HG03469 (cell line): Measurements from ENCODE around the gene CRY2.

Source experiments
- ATAC-seq: cut with Tn5 transposase; IDR thresholded peaks from one replicate; pipeline ENCODE4 v1.9.1; 2021; ENCODE audit warnings: mild to moderate bottlenecking, moderate library complexity, moderate number of reproducible peaks; ENCODE audit not compliant: unreplicated experiment

Gene CRY2

DNA sequence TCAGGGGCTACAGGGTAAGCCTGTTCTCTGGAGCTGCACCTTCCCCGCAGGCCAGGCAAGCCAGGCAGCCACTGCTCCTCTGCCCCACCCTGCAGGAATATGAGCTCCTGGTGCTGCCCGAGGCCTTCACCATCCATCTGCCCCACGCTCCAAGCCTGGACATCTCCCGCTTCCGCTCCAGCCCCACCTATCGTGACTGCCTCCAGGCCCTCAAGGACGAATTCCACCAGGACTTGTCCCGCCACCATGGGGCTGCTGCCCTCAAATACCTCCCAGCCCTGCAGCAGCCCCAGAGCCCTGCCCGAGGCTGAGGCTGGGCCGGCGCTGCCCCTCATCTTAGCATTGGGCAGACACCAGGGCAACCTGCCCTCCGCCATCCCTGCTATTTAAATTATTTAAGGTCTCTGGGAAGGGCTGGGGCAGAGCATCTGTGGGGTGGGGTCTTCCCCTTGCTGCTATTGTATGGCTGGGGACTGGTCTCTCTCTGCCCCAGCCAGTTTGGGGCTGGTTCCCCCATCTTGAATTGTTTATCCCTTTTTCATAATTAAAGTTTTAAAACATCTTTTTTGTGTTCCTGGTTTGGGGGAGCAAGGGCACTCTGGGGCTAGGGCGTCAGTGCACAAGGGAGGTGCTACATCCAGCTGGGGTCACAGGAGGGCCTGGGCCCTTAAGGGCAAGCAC is 81.4 kb downstream of the CRY2 start:
- ATAC-seq, result no peak

DNA sequence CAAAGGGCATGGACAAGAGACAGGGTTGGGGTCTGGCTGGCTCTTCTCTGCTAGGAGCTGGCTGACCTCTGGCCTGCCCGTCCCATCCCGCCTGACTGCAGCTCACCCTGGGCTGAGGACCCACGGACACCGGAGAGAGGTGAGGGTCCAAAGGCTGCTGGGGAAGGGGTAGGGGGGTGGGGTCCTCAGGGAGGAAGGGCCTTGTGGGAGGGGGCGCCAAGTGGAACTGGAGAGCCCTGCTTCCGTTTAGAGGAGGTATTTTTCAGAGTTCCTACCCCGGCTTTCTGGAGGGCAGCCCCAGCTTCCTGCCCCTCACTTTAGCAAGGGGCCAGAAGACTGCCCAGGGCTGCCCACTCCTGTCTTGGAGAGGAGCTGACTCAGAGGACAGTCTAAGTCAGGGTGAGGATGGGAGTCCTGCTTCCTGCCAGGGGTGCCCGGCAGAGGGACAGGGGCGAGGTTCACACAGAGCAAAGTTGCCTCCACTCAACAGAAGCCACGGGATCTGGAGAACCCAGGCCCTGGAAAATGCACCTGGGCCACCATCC is 82.3 kb downstream of the CRY2 start:
- ATAC-seq, result peak; percentile 3

DNA sequence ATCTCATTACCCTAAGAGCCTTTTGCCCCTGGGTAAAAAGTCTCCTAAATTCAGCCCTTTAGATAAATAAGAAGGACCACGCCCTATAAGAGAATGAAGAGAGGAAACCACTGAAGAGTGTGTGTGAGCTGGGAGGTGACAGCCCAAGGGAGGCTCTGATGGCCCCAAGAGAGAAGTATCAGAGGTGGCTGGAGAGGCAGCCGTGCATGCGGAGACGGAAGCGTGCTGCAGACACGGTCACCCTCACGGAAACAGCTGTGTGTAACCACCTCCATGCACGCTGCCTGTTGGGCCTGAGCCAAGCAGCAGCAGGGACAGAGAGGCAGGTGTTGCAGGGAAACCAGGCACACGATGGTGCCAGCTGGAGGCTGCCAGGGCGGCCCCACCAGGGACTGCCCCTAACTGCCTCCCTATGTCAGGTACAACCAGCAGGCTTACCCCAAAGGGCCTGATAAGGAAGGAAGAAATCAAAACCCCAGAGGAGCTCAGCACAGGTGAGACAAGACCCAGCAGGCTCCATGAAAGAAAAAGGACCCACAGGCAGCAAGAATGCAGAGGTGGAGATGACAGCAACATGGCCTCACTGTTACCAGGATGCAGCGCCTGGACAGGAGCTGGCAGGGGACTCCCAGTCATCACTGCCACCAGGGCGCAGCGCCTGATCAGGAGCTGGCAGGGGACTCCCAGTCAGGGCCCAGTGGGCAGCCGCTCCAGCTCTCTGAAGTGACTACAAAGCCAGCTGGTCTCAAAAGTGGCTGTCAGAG is 82.9 kb downstream of the CRY2 start:
- peak; percentile 89 for ATAC-seq

DNA sequence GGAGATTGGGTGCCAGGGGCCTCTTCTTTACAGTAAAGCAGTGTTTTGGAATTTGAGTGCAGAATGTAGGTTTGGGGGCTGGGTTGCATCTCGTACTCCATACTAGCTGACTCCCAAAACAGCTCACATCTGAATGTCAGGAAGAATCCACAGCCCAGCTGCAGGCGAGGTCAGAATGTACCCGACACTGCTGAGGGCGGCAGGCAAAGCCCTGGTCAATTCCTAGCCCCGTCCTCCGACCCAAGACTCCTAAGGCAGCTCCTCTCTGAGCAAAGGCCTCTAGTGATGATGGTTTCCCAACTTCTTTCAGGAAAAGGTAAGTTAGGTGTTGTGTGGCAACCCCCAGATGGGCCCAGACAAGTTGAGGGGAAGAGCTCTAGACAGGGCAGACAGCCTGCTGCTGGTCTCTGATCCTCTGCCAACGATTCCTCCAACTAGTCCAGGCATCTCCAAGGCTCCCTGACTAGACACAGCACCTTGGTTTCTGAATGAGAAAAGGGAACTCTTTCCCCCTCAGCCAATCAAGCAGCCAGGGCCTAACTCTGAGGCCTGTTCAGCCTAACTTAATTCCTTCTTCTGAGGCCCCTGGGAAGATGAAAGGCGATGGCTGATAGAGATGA is 83.8 kb downstream of the CRY2 start:
- no peak for ATAC-seq

DNA sequence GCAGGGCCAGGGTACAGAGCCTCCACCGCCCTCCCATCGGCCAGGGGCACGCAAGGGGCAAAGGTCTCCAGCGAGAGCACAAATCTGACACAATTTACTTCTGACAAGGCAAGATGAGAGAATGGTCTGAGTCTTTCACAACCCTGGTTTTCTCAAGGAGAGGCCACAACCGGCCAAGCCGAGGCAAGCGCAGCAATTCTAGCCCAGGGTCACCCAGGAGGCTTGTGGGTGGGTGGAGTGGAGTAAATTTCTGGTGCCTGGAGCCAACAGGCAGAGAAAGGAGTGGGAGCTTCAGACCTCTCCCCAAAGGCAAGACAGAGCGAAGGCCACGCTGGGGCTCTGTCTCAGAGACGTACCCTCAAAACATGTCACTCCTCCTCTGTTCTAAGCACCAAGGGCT is 84.5 kb downstream of the CRY2 start:
- ATAC-seq, result no peak

DNA sequence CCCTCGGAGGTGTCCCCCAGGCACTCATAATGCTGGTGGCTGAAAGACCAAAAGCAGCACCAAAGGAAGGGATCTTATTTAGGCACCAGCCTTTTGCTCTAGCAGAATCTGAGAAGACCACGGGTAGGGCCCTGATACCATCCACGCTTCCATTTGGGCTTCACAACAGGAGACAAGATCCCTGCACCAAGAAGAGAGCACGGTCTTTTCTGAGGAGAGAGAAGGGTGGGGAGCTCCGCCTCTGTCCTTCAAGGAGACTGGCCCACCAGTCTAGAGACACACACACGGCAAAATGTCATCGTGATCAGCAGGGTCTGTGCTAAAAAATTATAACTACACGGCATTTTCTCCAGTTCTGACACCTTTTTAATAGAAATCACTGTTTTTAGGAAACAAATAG is 84.9 kb downstream of the CRY2 start:
- no peak for ATAC-seq
